Measurements from ENCODE around the gene MYO3B. TPM values are rescaled to one million over a fixed set of nuclear protein-coding genes. Genes with fewer than 3 reads are reported as not detected.

MYO3B gene
- total and polyA plus RNA-seq, 2 donors (not counting 3 experiments of a cell fraction or from before 2014, with no cell fraction given): 0.03 TPM; not detected in 1

DNA sequence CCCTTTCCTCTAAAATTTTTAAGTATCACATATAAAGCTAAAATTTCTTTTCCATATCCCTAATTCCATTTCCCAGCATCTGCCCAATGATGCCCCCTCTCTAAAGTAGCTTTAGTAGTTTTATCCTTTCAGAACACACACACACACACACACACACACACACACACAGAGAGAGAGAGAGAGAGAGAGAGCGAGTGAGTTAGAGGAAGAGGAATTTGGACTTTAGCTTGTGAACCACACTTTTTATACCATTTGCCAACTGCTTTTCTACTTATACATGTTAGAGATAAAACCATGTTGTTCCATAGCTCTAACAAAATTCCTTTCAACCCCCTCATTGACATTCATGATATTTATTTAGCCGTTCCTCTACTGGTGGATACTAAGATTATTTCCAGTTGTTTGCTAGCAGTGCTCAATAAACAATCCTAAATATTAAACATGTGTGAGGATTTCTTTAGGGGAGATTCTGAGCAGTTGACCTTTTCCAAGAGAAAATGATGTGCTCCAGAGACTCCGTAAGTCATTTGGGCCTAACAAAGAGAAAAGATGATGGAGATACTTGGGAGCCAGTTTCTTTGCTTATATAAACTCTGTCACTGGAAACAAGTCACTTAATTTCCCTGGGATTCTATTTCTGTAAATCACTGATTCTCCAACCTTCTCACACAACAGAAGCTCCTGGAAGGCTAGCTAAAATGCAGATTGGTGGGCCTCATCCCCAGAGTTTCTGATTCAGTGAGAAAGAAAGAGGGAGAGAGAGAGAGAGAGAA, 307.5 kb downstream of the MYO3B start:
- no peaks in the 10 kb centered on the region for H3K9me3 ChIP-seq (replicated peaks; ENCODE audit: control insufficient read depth, insufficient read depth, low read length)
- CTCF ChIA-PET: interaction anchor here (1.0 to 1.8 kb wide), 2 partner anchors 76 to 329 kb away, joined by 3 to 5 read pairs; no protein-coding TSS in a partner anchor
- H3K79me2 ChIP-seq (ENCODE audit: control insufficient read depth, insufficient read depth, low read length): no peaks in the 10 kb centered on the region
- H2AFZ ChIP-seq (ENCODE audit: low read depth, low read length): no peak overlapping the region
- H3K4me1 ChIP-seq (ENCODE audit: control insufficient read depth, extremely low read depth, insufficient read depth, low read length): no peaks in the 10 kb centered on the region
- DNase-seq (ENCODE audit: low read depth, low spot score): no peak
- intact Hi-C loops (cut with micrococcal nuclease) (loop anchor here (2.0 kb wide), 1 partner anchor 327 kb away; no protein-coding TSS in a partner anchor), dilution Hi-C loops (cut with MboI; ENCODE audit: extremely low pct_ligation_motif_present, low sequenced_read_pairs) (no loop called here)
- H3K4me3 ChIP-seq (replicated peaks in 1 of 3; ENCODE audit: insufficient read depth in 1 of 3, low read depth in 1 of 3, low read length in 3 of 3): no peak overlapping the region
- H3K9me1 ChIP-seq (replicated peaks; ENCODE audit: control insufficient read depth, extremely low read depth, insufficient read depth, low read length): no peaks in the 10 kb centered on the region
- H3K9ac ChIP-seq (replicated peaks; ENCODE audit: extremely low read depth, insufficient read depth, low read length): no peak overlapping the region
- TF ChIP-seq, protein P1, sequence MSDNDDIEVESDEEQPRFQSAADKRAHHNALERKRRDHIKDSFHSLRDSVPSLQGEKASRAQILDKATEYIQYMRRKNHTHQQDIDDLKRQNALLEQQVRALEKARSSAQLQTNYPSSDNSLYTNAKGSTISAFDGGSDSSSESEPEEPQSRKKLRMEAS (IDR thresholded peaks at IDR 0.05; ENCODE audit: insufficient read depth, insufficient read length): no peak
- TF ChIP-seq FOS (IDR thresholded peaks at IDR 0.05; ENCODE audit: borderline replicate concordance, insufficient read depth, low read length): no peak
- no peak for TF ChIP-seq JUN (IDR thresholded peaks at IDR 0.05; ENCODE audit: borderline replicate concordance, insufficient read depth, insufficient read length, low read depth)
- TF ChIP-seq POLR2A (IDR thresholded peaks at IDR 0.05; ENCODE audit: low read depth, low read length): no peak
- no peak for TF ChIP-seq POLR2AphosphoS5 (IDR thresholded peaks at IDR 0.05; ENCODE audit: insufficient read depth, low read depth, low read length)
- TF ChIP-seq, protein P2, sequence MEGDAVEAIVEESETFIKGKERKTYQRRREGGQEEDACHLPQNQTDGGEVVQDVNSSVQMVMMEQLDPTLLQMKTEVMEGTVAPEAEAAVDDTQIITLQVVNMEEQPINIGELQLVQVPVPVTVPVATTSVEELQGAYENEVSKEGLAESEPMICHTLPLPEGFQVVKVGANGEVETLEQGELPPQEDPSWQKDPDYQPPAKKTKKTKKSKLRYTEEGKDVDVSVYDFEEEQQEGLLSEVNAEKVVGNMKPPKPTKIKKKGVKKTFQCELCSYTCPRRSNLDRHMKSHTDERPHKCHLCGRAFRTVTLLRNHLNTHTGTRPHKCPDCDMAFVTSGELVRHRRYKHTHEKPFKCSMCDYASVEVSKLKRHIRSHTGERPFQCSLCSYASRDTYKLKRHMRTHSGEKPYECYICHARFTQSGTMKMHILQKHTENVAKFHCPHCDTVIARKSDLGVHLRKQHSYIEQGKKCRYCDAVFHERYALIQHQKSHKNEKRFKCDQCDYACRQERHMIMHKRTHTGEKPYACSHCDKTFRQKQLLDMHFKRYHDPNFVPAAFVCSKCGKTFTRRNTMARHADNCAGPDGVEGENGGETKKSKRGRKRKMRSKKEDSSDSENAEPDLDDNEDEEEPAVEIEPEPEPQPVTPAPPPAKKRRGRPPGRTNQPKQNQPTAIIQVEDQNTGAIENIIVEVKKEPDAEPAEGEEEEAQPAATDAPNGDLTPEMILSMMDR (IDR thresholded peaks at IDR 0.05; ENCODE audit: extremely low read depth in 1 of 2, insufficient read depth in 1 of 2, low read depth in 1 of 2, low read length in 2 of 2): no peak
- TF ChIP-seq EZH2 (IDR thresholded peaks at IDR 0.05; ENCODE audit: borderline replicate concordance, low read depth, low read length, severe bottlenecking): no peak
- no peak for TF ChIP-seq MYC (IDR thresholded peaks at IDR 0.05; ENCODE audit: low read depth, low read length)
- no peak for TF ChIP-seq GATA2 (IDR thresholded peaks at IDR 0.05; ENCODE audit: insufficient read depth, insufficient read length, low read depth, low read length)
- H3K4me2 ChIP-seq (ENCODE audit: insufficient read depth, low read length): no peak overlapping the region
- POLR2A ChIA-PET: no interaction called here
- no peak overlapping the region for H3K27ac ChIP-seq (ENCODE audit: insufficient read depth, low read depth, low read length)
- H4K20me1 ChIP-seq (replicated peaks; ENCODE audit: control insufficient read depth, extremely low read depth, insufficient read depth, low read length): no peaks in the 10 kb centered on the region
- no TSS peak for BruUV-seq (replicated peaks)
- FAIRE-seq: no peak
- H3K27me3 ChIP-seq (ENCODE audit: control insufficient read depth in 2 of 2, insufficient read depth in 2 of 2, low read length in 2 of 2): no peaks in the 10 kb centered on the region
- H3K36me3 ChIP-seq (ENCODE audit: control insufficient read depth in 2 of 2, extremely low read depth in 1 of 2, insufficient read depth in 2 of 2, low read length in 2 of 2): no peaks in the 10 kb centered on the region
